WTC11 (cell line): ENCODE measurements around the gene TFEB.

Source experiments
- CREM ChIP-seq: sonication (generic); formaldehyde crosslinking; IDR thresholded peaks from 2 replicates; pipeline ENCODE4 v1.8.1; 2022; ENCODE audit warnings: mild to moderate bottlenecking, missing genetic modification reagents, moderate library complexity
- ETV6 ChIP-seq: sonication (generic); formaldehyde crosslinking; IDR thresholded peaks from 2 replicates; pipeline ENCODE4 v1.8.1; 2022; ENCODE audit warnings: mild to moderate bottlenecking, missing genetic modification reagents
- NR1H2 ChIP-seq: sonication (generic); formaldehyde crosslinking; IDR thresholded peaks from 2 replicates; pipeline ENCODE4 v1.9.0; 2021; ENCODE audit warnings: mild to moderate bottlenecking, moderate library complexity, missing genetic modification reagents
- SMAD4 ChIP-seq: sonication (generic); formaldehyde crosslinking; IDR thresholded peaks from 2 replicates; pipeline ENCODE4 v1.8.0; 2022; ENCODE audit warnings: mild to moderate bottlenecking, missing genetic modification reagents
- TF ChIP-seq, protein P1 (sequence below): fragments of 200-600 bp; IDR thresholded peaks from 2 replicates; pipeline ENCODE4 v1.8.0; 2022; ENCODE audit warnings: antibody characterized with exemption
- TF ChIP-seq, protein P2 (sequence below): sonication (generic); formaldehyde crosslinking; IDR thresholded peaks from 2 replicates; pipeline ENCODE4 v1.8.1; 2022; ENCODE audit warnings: mild to moderate bottlenecking, missing genetic modification reagents, moderate library complexity, borderline replicate concordance
- TF ChIP-seq, protein P3 (sequence below): sonication (generic); formaldehyde crosslinking; conservative IDR thresholded peaks from 2 replicates; pipeline ENCODE4 v1.8.1; 2022; ENCODE audit warnings: mild to moderate bottlenecking, missing genetic modification reagents
- TF ChIP-seq, protein P4 (sequence below): fragments of 250-450 bp; sonication (Bioruptor Pico); IDR thresholded peaks from 2 replicates; pipeline ENCODE4 v1.9.0; 2021; ENCODE audit warnings: moderate library complexity, mild to moderate bottlenecking, inconsistent platforms, borderline replicate concordance
- TF ChIP-seq, protein P5 (sequence below): sonication (generic); formaldehyde crosslinking; IDR thresholded peaks from 2 replicates; pipeline ENCODE4 v1.8.1; 2023; ENCODE audit warnings: mild to moderate bottlenecking, moderate library complexity, missing genetic modification reagents

DNA sequence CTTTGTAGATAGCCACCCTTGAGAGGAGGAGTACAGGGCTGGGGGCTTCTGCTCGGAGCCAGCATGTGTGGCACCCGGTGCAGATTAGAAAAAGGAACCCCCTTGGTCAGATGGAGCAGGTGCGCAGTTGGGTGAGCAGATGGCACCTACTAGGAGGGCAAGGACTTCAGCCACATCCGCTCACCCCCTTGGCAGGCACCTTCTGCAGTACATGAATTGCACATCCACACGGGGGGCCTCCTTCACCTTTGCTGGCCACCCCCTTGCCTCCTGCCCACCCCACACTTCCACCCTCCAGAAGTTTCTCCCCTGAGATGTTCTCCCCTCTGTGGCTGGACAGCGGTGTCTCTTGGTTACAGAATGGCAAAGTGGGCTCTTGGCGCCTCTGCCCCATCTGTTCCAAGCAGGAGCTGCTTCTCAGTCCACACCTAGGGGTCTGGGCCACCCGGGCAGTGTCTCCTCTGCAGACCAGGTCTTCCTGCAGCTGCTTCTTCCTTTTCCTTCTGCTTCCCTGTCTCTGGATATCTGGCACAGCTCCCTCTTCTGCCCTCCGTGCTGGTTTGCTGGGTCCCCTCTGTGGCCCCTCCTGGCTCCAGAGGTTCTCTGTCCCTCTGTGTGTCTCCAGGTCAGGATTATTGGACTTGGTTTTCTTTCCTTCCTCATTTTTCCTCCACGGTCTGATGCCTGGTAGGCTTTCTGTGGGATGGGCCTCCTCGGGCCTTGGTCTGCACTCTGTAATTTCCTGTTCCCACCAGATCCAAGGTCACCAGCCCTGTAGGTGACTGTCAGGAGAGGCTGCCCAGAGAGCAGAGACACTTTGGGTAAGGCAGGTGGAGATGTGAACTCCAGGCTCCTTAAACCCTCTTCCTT lies 93.1 kb downstream of the TFEB start:
- TF ChIP-seq, protein P1, sequence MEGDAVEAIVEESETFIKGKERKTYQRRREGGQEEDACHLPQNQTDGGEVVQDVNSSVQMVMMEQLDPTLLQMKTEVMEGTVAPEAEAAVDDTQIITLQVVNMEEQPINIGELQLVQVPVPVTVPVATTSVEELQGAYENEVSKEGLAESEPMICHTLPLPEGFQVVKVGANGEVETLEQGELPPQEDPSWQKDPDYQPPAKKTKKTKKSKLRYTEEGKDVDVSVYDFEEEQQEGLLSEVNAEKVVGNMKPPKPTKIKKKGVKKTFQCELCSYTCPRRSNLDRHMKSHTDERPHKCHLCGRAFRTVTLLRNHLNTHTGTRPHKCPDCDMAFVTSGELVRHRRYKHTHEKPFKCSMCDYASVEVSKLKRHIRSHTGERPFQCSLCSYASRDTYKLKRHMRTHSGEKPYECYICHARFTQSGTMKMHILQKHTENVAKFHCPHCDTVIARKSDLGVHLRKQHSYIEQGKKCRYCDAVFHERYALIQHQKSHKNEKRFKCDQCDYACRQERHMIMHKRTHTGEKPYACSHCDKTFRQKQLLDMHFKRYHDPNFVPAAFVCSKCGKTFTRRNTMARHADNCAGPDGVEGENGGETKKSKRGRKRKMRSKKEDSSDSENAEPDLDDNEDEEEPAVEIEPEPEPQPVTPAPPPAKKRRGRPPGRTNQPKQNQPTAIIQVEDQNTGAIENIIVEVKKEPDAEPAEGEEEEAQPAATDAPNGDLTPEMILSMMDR, result no peak
- TF ChIP-seq, protein P2, sequence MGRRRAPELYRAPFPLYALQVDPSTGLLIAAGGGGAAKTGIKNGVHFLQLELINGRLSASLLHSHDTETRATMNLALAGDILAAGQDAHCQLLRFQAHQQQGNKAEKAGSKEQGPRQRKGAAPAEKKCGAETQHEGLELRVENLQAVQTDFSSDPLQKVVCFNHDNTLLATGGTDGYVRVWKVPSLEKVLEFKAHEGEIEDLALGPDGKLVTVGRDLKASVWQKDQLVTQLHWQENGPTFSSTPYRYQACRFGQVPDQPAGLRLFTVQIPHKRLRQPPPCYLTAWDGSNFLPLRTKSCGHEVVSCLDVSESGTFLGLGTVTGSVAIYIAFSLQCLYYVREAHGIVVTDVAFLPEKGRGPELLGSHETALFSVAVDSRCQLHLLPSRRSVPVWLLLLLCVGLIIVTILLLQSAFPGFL (CRISPR knock-in tag), result no peak
- TF ChIP-seq CREM (CRISPR knock-in tag), result no peak
- TF ChIP-seq, protein P3, sequence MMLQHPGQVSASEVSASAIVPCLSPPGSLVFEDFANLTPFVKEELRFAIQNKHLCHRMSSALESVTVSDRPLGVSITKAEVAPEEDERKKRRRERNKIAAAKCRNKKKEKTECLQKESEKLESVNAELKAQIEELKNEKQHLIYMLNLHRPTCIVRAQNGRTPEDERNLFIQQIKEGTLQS (CRISPR knock-in tag), result no peak
- no peak for TF ChIP-seq SMAD4 (CRISPR knock-in tag)
- no peak for TF ChIP-seq NR1H2
- TF ChIP-seq, protein P4, sequence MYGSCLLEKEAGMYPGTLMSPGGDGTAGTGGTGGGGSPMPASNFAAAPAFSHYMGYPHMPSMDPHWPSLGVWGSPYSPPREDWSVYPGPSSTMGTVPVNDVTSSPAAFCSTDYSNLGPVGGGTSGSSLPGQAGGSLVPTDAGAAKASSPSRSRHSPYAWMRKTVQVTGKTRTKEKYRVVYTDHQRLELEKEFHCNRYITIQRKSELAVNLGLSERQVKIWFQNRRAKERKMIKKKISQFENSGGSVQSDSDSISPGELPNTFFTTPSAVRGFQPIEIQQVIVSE, result no peak
- TF ChIP-seq, protein P5, sequence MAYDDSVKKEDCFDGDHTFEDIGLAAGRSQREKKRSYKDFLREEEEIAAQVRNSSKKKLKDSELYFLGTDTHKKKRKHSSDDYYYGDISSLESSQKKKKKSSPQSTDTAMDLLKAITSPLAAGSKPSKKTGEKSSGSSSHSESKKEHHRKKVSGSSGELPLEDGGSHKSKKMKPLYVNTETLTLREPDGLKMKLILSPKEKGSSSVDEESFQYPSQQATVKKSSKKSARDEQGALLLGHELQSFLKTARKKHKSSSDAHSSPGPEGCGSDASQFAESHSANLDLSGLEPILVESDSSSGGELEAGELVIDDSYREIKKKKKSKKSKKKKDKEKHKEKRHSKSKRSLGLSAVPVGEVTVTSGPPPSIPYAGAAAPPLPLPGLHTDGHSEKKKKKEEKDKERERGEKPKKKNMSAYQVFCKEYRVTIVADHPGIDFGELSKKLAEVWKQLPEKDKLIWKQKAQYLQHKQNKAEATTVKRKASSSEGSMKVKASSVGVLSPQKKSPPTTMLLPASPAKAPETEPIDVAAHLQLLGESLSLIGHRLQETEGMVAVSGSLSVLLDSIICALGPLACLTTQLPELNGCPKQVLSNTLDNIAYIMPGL, result no peak
- TF ChIP-seq ETV6 (CRISPR knock-in tag), result no peak
